PC-3 (cell line): Measurements from ENCODE around the gene MPZ.

Experiments used
- EZH2phosphoT487 ChIP-seq: fragments of 300-600 bp; sonication (generic); IDR thresholded peaks from 2 replicates; pipeline ENCODE4 v1.6.1; 2018; ENCODE audit warnings: mild to moderate bottlenecking, antibody characterized with exemption, low read length, borderline replicate concordance
- TF ChIP-seq, protein P1 (sequence below): fragments of 300-600 bp; sonication (generic); conservative IDR thresholded peaks from 2 replicates; pipeline ENCODE4 v1.5.1; 2017; ENCODE audit warnings: antibody characterized with exemption, low read depth, mild to moderate bottlenecking, low read length

DNA sequence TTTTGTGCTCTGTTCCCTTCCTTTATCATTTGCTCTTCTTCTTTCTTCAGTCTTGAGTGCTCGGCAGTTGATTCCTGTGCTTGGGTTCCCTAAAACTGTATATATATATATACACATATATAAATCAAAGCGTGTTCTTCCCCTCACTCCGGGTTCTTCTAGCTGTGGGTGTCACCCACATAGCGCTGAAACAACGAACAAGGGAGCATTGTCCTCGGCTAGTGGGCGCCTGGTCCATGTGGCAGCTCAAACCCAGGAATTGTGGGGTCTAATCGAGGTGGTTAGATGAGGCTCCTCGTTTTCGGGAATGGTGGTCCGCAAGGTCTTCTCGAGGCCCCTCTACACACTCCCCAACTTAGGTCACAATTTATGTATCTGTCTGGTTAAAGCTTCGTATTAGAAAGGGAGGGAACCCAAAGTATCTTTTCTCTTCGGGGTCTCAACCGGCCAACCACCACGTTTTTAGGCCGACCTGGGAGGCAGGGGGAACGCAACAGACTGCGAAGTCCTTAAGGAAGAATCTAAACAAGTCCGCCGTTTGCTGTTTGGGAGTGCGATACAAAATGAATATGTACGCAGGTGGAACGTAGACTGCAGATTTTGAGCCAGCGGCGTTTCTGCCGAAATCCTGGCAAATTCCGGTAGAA is 3.9 kb upstream of the MPZ start:
- TF ChIP-seq EZH2phosphoT487, result no peak
- TF ChIP-seq, protein P1, sequence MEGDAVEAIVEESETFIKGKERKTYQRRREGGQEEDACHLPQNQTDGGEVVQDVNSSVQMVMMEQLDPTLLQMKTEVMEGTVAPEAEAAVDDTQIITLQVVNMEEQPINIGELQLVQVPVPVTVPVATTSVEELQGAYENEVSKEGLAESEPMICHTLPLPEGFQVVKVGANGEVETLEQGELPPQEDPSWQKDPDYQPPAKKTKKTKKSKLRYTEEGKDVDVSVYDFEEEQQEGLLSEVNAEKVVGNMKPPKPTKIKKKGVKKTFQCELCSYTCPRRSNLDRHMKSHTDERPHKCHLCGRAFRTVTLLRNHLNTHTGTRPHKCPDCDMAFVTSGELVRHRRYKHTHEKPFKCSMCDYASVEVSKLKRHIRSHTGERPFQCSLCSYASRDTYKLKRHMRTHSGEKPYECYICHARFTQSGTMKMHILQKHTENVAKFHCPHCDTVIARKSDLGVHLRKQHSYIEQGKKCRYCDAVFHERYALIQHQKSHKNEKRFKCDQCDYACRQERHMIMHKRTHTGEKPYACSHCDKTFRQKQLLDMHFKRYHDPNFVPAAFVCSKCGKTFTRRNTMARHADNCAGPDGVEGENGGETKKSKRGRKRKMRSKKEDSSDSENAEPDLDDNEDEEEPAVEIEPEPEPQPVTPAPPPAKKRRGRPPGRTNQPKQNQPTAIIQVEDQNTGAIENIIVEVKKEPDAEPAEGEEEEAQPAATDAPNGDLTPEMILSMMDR, result no peak
